Breast epithelium (tissue), 4 donors: ENCODE measurements around the gene CXCL16. TPM values are rescaled to one million over a fixed set of nuclear protein-coding genes. Genes with fewer than 3 reads are reported as not detected.

Source experiments
- DNase-seq, 2 donors: peaks; one replicate each; pipeline ENCODE4 v3.0.0-alpha.2; 2019; ENCODE audit warnings: low spot score in 2 of 2
- H3K27ac ChIP-seq, 2 donors: fragments of 200-600 bp; sonication (generic) in 1 of 2; one replicate each; pipeline ENCODE4 v1.5.1; 2016 to 2019; ENCODE audit warnings: mild to moderate bottlenecking in 1 of 2
- H3K27me3 ChIP-seq, 2 donors: fragments of 200-600 bp; sonication (generic) in 1 of 2; one replicate each; pipeline versions ENCODE4 v1.5.1 to v1.6.0; 2017 to 2019; ENCODE audit warnings: control low read depth in 1 of 2, mild to moderate bottlenecking in 1 of 2
- H3K36me3 ChIP-seq: fragments of 200-600 bp; one replicate; pipeline ENCODE4 v1.5.1; 2019
- H3K4me1 ChIP-seq, 2 donors: fragments of 200-600 bp; sonication (generic); one replicate each; pipeline ENCODE4 v1.5.1; 2016 to 2019; ENCODE audit warnings: control low read depth in 1 of 2
- H3K4me3 ChIP-seq, 3 donors: fragments of 200-600 bp; sonication (generic); 1 replicate in 2 of 3; 2 replicates in 1 of 3; pipeline ENCODE4 v1.5.1; 2016 to 2019; ENCODE audit warnings: mild to moderate bottlenecking in 3 of 3, moderate library complexity in 2 of 3
- H3K9me3 ChIP-seq, 2 donors: fragments of 200-600 bp; sonication (generic) in 1 of 2; one replicate each; pipeline ENCODE4 v1.5.1; 2016 to 2019; ENCODE audit warnings: control low read depth in 1 of 2
- POLR2A ChIP-seq: fragments of 450-650 bp; IDR thresholded peaks from one replicate; pipeline ENCODE4 v1.6.1; 2016; ENCODE audit warnings: antibody characterized with exemption, mild to moderate bottlenecking, moderate library complexity
- POLR2AphosphoS5 ChIP-seq, 3 donors: sonication (generic); formaldehyde crosslinking; IDR thresholded peaks; one replicate each; pipeline ENCODE4 v1.6.1; 2017; ENCODE audit warnings: antibody characterized with exemption in 3 of 3
- intact Hi-C: fragments of 100-400 bp; cut with DNase I; formaldehyde crosslinking; loops from one replicate; pipeline ENCODE4 v1.15.1; 2023; ENCODE audit warnings: low total_unique reads
- total RNA-seq, 3 donors: library from RNA; depleted of rRNA; stranded (reverse); fragments of >200 nt; gene quantifications; one replicate each; pipeline ENCODE4 v1.1.0, GENCODE V29; 2016
- TF ChIP-seq, protein P1 (sequence below), 3 donors: fragments of 450-650 bp; IDR thresholded peaks; one replicate each; pipeline ENCODE4 v1.5.1; 2016 to 2017; ENCODE audit warnings: antibody characterized with exemption in 3 of 3, mild to moderate bottlenecking in 3 of 3, moderate library complexity in 3 of 3

The CXCL16 gene
- total RNA-seq, 3 donors from 2014 or later = 13.8 to 25.8 (median 18.6) TPM

GRCh38 chr17:4721203-4722135 is 18.3 kb downstream of the CXCL16 start:
- no peak for DNase-seq
- intact Hi-C loops = no loop called here
- Histone ChIP-seq H3K27me3 (no peaks in the 10 kb centered on the region), H3K36me3 (no peaks in the 10 kb centered on the region), H3K27ac (no peak overlapping the region), H3K9me3 (no peaks in the 10 kb centered on the region), H3K4me1 (no peaks in the 10 kb centered on the region), H3K4me3 (no peak overlapping the region)
- TF ChIP-seq POLR2A (no peak), POLR2AphosphoS5 (IDR thresholded peaks at IDR 0.05) (no peak)
- TF ChIP-seq, protein P1, sequence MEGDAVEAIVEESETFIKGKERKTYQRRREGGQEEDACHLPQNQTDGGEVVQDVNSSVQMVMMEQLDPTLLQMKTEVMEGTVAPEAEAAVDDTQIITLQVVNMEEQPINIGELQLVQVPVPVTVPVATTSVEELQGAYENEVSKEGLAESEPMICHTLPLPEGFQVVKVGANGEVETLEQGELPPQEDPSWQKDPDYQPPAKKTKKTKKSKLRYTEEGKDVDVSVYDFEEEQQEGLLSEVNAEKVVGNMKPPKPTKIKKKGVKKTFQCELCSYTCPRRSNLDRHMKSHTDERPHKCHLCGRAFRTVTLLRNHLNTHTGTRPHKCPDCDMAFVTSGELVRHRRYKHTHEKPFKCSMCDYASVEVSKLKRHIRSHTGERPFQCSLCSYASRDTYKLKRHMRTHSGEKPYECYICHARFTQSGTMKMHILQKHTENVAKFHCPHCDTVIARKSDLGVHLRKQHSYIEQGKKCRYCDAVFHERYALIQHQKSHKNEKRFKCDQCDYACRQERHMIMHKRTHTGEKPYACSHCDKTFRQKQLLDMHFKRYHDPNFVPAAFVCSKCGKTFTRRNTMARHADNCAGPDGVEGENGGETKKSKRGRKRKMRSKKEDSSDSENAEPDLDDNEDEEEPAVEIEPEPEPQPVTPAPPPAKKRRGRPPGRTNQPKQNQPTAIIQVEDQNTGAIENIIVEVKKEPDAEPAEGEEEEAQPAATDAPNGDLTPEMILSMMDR (IDR thresholded peaks at IDR 0.05) = no peak

GRCh38 chr17:4720787-4721186 is 18.9 kb downstream of the CXCL16 start:
- intact Hi-C loops = no loop called here
- TF ChIP-seq POLR2AphosphoS5 (IDR thresholded peaks at IDR 0.05) = no peak
- TF ChIP-seq, protein P1 (IDR thresholded peaks at IDR 0.05) = no peak
- no peak for TF ChIP-seq POLR2A
- no peaks in the 10 kb centered on the region for H3K36me3 ChIP-seq
- H3K4me1 ChIP-seq = no peaks in the 10 kb centered on the region
- no peak for DNase-seq
- no peaks in the 10 kb centered on the region for H3K27me3 ChIP-seq
- H3K9me3 ChIP-seq = no peaks in the 10 kb centered on the region
- H3K4me3 ChIP-seq = no peak overlapping the region
- H3K27ac ChIP-seq = no peak overlapping the region

DNA sequence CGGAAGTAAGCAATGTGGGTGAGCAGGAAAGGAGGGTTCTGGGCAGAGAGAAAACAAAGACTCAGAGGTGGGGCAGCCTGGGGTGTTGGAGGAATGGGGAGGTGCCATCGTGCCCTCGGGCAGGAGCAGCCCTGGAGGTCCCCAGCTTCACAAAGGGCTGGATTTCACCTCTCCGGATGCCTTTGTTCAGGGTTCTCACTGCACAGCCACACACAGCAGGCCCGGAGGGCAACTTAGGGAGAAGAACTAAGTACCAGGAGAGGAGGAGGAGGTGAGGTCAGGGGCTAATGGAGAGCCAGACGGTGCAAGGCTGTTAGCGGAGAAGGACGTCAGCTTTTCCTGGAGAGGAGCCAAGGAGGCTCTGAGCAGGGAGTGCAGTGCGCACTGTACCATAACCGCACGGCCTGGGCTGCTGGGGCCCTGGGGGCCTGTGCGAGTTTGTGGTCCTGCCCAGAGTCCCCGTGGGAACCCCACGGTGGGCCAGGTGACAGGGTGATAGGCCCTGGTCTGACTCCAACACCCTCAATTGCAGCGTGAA is 20.0 kb downstream of the CXCL16 start:
- no peak for DNase-seq
- no peak overlapping the region for H3K4me3 ChIP-seq
- no peaks in the 10 kb centered on the region for H3K9me3 ChIP-seq
- H3K4me1 ChIP-seq = no peaks in the 10 kb centered on the region
- no peaks in the 10 kb centered on the region for H3K36me3 ChIP-seq
- intact Hi-C loops = no loop called here
- no peaks in the 10 kb centered on the region for H3K27me3 ChIP-seq
- no peak for TF ChIP-seq POLR2A
- TF ChIP-seq POLR2AphosphoS5 (IDR thresholded peaks at IDR 0.05) = no peak
- TF ChIP-seq, protein P1 (IDR thresholded peaks at IDR 0.05) = no peak
- H3K27ac ChIP-seq = no peak overlapping the region

- Histone ChIP-seq H3K4me3 (no peak overlapping the region), H3K9me3 (no peaks in the 10 kb centered on the region), H3K27ac (no peak overlapping the region), H3K27me3 (no peaks in the 10 kb centered on the region), H3K4me1 (no peaks in the 10 kb centered on the region), H3K36me3 (no peaks in the 10 kb centered on the region)
- intact Hi-C loops = no loop called here
- TF ChIP-seq POLR2AphosphoS5 (IDR thresholded peaks at IDR 0.05) (no peak), POLR2A (no peak)
- TF ChIP-seq, protein P1 (IDR thresholded peaks at IDR 0.05) = no peak
- DNase-seq = no peak
Measured at GRCh38 chr17:4719146-4719545, 20.6 kb downstream of the CXCL16 start.

GRCh38 chr17:4718276-4718675 is 21.5 kb downstream of the CXCL16 start:
- Histone ChIP-seq H3K27ac (no peak overlapping the region), H3K4me1 (no peaks in the 10 kb centered on the region), H3K27me3 (no peaks in the 10 kb centered on the region), H3K9me3 (no peaks in the 10 kb centered on the region), H3K36me3 (no peaks in the 10 kb centered on the region), H3K4me3 (no peak overlapping the region)
- TF ChIP-seq, protein P1 (IDR thresholded peaks at IDR 0.05) = no peak
- TF ChIP-seq POLR2AphosphoS5 (IDR thresholded peaks at IDR 0.05) (no peak), POLR2A (no peak)
- DNase-seq = no peak
- intact Hi-C loops = no loop called here
